NCI-H1105 treated with DMSO at 0.1 percent for 48 hours (cell line): ENCODE data around the gene HTRA3.

Source experiments
- DNase-seq: peaks from one replicate; lab custom pipeline; 2025; lab: John Stamatoyannopoulos, UW

HTRA3 gene

DNA sequence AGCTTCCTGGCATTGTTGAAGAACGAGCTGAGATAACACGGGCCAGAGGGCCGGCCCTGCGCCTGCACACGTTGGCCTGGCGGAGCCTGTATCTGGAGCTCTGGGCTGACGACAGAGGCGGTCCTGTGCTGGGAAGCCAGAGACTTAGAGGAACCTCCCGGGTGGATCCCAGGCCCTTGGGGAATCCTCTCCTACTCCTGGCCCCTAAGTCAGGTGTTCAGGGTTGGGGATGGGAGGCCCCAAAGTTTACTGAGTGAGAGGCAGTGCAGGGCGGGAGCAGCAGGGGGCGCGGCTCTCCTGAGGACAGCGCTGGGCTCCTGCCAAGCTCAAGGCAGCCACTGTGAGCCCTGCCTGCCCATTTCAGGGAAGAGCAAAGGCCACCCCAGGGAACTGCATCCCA is 2.5 kb upstream of the HTRA3 start:
- no peak for DNase-seq

DNA sequence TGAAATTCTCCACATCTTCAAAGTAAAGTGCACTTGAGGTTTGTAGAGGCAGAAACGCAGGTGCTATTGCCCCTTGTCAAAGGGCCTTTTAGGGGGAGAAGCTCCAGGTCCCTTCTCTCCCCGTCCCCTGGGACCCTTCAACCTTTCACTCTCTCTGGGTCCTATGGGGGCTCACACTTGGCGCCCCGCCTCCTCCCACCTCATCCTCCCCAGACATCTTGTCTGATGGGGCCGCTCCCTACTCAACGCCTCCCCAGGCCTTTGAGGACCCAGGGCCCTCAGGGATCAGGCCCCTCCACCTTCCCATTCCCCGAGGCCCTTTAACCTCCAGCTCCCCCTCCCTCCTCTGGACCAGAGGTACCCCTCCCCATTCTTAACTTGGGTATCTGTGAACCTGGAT is 1.3 kb upstream of the HTRA3 start:
- no peak for DNase-seq

DNA sequence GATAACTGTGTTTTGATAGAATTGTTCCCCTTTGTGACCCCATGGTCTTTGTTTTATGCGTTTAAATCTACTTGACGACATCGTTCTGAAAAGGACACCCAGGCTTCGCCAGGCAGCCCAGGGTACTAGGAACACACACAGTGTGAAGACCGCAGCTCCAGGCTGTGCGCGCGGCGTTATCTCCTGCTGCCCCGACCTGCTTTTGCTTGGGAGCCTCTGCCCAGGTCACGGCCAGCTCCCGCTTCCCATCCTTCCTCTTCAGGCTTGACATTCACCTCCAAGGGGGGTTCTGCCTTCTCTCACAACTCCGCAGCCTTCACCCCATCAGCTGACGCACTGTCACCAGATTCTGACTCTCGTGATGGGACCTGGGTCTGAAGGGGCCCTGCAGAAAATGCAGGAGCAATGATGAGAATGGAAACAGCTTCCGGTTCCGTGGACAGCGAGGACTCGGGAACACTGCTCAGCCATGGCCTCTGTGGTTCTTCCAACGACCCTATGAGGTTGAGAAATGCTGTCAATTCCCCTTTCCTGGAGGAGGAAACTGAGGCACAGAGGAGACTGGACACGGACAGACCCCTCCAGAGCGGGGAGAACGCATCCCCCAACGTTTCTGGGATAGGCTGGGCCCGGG is 536 bp upstream of the HTRA3 start:
- no peak for DNase-seq

DNA sequence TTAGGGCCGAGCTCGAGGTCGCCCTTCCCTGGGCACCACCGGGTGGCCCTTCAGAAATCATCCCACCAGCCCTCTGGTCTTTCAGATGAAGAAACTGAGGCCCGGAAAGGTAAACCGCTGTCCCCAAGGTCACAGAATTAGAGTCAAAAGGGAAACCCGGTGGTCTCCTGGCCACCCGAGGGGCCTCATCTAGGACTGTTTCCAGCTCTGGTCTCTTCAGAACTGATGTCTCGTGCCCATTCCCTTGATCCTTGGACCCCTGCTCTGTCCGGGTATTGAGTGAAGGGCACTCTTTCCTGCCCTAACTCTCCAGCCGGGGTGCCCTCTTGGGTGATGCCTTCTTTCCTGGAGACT is 841 bp downstream of the HTRA3 start:
- DNase-seq = no peak

DNA sequence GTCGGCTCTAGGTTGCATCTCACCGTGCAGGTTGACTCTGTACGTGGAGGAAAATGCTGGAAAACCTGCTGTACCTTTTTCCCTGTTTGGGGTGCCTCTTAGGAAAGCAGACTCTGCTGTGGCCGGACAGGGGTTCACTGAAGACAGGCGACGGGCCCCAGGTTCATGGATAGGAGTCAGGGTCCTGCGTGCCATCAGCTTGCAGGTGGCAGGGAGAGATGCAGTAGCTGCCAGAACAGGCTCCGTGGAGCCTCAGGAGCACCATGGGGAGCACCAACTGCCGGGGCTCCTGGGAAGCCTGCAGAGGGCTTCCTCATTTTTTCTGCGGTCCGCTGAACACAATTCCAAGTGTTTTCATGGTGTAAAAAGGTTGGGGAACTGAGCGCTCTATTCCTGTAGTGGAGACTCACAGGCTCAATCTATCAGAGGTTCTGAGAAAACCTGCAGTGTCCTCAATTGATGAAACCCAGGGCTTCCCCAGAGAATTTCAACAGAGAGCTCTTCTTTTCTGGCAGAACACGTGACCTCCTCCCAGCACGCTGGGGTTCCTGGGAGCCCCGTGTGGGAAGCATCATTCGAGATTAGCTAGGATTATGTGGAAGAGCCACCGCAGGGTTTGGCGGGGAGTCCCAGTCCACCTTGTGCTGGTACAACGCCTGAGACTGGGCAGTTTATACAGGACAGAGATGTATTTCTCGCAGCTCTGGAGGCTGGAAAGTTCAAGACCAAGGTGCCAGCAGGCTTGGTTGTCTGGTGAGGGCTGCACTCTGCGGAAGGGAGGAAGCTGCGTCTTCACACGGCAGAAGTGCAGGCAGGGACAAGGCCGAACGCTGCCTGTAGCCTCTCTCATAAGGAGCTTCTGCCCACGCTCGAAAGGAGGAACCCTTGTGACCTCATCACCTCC is 1.6 kb downstream of the HTRA3 start:
- DNase-seq = no peak

DNA sequence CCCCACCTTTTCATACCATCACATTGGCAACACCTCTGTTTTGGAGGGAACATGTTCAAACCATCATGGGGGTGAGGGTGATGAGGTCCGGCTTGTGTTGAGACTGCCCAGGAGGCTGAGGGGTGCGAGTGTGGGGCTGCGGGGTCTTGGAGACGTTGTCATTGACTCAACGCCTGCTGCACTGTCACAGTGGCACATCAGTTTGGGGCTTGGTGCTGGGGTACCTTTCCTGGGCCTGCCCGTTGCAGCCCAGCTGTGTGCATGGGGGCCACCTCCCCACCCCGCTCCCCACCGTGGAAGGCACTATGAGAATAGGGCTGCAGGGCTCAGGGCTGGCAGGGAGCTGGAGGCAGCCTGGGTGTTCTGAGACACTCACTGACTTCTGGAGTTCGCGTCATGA is 2.3 kb downstream of the HTRA3 start:
- no peak for DNase-seq

DNA sequence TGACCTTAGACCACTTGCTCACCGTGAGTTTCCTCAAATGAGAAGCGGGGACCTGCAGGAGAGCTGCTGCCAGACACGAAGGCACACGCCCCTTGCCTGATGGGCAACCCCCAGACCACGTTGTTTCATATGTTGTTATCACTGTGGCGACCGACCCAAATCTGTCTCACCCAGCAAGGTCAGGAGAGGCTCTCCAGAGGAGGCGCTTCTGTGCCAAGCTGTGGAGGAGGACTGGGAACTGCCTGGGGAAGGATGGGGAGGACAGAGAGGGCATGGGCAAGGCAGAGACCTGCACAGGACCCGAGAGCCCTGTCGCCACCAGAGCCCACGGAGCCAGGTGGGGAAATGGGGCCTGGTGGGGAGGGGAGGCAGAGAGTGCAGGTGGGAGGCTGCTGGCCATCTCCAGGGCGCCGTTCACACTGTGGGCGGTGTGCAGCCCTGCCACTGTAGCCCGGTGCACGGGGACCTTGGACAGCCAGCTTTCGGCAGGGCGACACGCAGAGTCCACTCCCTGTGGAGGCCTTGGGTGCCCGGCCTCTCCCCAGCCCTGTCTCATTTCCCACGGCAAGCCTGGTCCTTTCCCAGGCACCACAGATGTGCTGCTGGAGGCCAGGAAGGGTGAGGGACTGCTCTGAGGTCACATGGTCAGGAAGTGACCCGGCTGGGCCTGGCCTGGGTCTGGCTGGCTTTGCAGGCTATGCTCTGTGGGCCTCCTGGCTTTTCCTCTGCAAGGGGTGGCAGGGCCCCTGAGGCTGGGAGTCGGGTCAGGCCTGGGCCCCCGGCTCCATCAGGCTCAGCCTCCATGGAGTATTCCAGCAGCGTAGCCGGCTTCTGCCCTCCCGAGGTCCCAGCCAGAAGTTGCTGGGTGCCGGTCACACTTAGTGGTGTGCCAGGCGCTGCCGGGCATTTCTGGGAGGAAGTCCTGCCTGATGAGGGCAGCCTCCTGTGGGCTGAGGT is 3.2 kb downstream of the HTRA3 start:
- no peak for DNase-seq

DNA sequence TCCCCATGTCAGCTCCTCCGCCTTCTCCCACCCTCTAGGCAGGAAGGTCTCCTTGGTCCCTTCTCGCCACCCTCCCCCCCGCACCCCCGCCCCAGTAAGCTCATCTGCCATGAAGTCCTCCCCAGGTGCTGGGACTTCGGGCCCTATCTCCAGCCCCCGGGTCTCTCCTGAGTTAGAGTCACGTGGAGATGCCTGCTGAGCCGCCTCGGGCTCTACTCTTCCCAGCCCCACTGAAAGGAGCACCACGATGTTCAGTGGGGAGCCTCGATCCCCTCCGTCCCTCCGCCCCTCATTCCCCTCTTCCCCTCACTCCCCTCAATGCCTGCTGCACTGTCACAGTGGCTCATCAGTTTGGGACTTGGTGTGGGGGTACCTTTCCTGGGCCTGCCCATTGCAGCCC is 3.9 kb downstream of the HTRA3 start:
- DNase-seq = no peak

DNA sequence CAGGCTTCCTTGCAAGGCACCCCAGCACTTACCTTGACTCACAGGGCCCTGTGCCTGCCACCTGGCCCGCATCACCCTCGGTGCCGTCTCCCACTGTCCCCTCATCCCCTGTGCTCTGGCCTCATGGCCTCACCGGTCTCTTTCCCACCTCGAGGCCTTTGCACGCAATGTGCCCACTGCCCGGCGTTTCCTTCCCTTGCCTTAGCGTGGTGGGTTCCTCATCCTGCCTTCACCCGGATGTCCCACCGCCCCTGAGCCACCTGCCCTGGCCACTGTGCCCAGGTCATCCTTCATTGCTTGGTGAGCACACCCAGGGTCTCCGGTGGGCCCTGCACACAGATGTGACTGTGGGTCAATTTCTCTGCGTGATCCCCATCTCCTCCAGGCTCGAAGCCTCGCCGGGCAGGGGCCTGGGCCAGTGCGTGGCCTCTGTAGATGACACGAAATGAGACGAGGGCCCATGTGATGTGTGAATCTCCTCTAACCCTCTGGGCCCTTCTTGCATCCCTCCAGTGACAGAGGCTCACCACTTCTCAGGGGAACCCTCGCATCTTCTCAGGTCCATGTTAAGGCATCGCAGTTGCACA is 4.6 kb downstream of the HTRA3 start:
- DNase-seq = no peak

DNA sequence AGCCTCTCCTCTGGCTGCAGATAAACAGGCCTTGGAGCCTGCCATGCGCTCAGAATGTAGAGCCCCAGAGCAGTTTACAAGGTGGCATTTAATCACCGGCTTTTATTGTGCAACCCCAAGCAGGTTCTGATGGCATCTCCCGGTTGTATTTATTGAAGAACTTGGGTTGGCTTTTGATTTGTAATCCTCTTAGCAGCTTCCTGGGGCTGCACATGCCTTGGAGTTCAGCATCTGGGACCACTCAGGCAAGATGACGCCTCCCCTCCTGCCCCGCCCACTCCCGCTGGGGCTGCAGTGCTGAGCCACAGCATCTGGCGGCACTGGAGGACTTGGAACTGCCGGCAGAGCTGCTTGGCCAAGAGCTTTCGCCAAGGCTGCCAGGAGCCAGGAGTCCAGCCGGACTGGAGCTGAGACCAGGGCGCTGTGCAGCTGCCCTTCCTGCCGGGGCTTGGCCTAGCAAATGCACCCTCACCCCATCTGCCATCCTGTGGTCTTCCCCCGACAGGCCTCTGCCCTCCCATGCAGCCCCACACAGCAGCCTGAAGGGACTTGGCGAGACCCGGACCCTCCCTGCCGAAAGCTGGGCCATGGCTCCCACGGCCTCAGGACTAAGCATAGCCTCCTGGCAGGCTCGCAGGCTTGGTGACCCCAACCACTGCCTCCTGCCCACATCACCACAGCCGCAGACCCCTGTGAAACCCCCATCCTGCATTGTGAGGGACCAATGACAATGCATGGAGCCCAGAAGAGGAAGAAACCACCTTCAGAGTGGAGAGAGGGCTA is 5.4 kb downstream of the HTRA3 start:
- DNase-seq = no peak

DNA sequence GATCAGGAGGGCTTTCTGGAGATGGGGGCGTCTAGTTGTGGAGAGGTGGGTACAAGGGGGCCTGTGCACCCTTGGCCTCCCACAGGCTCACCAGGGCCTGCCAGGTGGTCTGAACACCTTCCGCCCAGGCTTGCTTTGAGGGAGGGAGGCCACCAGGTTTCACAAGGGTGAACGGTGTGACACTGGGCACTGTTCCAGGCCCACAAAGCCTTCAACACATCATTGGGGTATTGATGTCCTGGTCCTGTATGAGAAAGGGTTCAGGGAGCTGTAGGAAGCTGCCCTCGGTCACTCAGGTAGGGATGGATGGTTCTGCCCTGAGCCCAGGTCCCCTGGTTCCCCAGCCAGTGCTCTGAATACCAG is 6.0 kb downstream of the HTRA3 start:
- DNase-seq = no peak

DNA sequence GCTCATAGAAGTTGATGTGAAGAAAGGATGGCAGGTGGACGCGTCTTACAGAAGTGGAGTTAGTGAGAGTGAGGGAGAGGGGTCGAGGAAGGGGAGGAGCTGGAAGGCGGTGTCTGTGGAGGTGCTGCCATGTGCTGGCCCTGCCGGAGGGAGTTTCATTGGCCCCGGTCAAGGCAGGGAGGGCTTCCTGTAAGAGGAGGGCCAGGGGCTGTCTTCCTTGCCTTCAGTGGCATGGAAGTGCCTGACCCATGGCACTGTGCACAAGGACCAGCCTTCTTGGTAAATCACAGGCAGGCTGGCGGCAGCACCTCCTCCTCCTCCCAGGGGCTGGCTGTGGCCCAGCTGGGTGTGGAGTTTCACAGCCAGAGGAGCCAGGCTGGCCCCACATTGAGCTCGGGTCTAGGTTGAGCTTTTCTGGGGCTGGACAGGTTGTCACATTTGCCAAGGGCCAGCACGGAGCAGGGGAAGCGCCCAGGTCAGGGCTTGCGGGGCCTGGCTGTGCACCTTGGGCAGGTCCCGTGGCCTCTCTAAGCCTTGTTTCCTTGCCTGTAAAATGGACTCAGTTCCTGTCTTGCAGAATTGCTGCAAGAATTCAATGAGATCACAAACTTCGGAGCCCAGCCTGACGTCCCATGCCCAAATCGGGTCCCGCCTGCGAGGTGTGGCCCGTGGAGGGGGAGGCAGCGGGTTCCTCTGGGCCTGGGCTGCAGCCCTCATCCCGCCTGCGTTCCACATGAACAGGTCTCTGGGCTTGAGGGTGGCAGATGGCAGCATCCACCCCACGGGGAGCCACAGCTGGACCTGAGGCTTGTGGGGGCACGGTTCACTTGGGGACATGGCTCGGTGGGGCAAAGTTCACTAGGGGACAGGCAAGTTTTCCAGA is 7.0 kb downstream of the HTRA3 start:
- DNase-seq = no peak

DNA sequence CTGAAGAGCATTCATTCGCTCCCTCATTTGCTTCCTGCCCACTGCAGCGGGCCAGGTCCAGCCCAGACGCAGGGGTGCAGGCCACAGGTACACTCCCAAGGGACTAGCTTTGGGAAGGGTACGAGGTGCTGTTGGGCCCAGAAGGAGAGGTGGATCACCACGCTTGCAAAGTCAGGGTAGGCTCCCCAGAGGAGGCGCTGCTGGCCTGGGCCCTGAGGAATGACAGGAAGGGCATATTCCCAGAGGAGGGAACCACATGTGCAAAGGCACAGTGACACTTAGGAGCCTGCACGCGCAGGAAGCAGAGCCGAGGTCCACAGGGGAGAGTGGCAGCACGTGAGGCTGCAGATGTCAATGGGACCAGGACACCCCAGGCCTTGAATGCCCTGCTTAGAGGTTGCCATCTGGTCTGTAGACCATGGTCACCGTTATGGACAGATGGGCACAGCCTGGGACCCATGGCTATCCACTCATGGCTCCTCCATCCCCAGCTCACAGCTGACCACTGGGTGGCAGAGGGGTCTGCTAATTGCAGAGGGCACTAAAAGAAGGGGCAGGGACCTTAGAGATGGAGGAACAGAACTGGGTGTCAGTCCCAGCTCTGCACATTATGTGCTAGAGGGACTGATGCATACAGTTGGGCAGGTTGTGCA is 7.9 kb downstream of the HTRA3 start:
- DNase-seq = no peak

DNA sequence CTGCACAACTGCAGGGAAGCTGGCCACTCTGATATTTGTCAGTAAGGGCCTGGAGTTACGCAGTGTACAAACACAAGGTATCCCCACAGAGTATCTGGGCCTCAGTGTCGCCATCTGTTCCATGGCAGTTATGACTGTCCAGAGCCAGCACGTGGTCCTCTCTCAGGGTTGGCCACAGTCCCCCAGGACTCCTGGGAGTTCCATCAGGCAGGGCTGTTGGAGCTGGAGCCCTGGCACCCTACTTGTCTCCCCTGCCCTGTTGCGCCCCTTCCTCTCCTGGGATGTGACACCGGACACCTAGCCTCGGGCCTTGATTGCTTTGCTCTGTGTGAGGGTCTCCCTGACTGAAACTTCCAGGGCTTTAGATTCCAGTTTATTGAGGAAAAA is 8.4 kb downstream of the HTRA3 start:
- no peak for DNase-seq

DNA sequence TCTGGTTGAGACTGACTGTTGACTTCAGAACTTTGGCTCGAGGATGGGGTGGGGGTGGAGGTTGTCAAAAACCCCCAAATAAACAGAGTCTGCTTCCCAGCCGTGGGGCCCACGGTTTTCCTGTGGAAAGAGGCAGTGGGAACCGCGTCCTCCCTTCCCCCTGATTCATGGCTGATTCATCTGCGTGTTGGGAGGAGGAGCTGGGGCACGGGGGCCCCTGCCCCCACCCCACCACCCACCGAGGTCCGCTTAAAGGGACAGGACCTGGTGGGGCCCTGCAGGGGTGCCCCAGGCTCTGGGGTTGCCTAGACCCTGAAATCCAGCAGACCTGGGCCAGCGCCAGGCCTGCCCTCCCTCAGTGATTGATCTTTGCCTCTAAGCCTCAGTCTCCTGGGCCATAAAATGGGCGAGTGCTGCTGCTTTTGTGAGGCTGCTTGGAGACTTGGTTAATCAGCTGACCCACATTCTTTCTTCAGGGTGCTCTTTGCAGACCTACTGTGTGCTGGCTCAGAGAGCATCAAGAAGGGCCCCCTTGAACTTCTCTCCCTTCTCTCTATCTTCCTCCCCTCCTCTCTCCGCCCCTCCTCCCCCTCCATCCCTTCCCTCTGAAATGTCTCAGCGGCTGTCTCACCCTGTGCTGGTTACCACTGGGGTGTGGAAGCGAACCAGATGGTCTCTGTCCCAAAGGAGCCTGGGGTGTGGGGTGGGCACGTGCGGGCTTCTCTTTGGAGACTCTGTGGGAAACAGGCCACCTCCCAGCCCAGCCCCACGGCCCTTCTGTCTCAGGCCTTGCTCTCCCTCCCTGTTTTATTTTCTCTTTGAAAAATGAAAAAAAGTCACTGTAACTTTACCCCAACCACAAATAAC is 9.1 kb downstream of the HTRA3 start:
- no peak for DNase-seq

DNA sequence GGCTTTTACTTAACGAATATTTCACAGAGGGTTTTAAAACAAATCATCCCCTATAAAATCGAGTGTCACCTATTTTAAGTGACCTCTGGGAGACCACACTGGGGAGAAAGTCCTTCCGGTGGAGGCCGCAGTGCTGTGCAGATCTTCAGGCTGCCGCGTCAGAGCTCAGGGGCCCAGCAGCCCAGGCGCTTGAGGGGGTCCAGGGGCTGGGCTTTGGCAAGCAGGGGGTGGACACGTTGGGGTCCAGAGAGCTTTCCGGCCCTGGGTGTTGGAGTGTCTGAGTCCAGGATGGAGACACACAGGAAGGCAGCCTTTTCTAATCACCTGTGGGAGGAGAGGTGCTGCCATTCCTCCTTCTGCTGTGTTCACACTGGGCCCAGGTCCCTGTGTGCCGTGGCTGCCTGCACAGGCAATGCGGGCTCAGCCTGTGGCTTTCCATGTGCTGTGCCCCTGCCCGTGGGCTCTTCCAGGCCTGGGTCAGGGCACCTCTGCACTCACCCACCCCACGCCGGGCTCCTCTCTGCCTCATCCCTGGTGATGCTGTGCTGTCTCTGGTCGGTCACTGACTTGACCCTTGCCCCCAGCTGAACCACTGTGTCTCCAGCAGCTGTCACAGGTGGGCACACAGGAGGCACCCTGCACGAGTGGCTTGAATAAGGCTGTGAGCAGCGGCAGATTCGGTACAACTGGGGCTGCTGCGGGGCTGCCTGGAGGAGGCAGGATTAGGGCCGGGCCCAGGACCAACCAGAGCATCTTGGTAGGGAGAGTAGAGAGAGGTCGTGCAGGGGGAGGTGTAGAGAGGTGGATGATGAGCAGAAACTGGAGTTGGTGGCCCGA is 10.0 kb downstream of the HTRA3 start:
- DNase-seq = no peak

DNA sequence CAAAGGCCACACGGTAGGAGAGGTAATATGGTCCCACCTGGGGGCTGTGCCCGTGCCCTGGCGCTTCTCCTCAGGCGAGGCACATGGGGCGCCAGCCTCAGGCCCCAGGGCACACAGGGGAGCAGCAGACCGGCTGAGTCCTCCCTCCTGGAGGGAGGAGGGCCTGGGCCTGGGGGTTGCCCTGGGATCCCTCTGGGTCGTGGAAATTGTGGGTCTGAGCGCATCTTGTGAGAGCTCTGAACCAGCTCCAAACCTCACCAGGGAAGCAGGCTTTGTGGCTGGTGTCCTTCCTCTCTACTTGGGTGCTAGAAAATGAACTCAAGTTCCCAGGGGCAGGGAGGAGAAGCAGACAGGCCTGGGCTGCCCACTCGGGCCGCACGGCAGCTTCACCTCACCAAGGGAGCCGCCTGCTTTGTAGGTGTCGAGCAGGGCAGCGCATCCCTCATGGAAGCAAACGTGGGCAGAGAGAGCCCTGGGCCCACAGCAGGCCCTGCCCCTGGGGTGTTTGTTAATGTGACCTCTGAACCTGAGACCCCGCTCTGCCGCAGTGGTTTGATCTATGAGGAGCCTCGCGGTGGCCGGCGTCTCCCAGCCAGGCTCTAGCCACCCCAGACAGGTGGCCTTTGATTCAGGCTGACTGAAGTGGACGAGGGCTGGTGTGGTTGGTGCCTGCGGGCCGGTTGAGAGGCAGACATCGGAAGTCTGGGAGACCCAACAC is 10.8 kb downstream of the HTRA3 start:
- DNase-seq = no peak
